ENCODE results near the gene SCPEP1.
"Not testable (repeated sequence)": the region's sequence is repeated elsewhere in the genome, so short reads cannot be mapped to it uniquely, and the experiment has no call there.

The SCPEP1 gene

GRCh38 chr17:56965681-56966080 is 12.2 kb upstream of the SCPEP1 start:
- not testable (repeated sequence) for DNase-seq

GRCh38 chr17:56966338-56966737 is 11.6 kb upstream of the SCPEP1 start:
- DNase-seq = peak; percentile 50

- DNase-seq = no peak
Observed at GRCh38 chr17:56970974-56971373, 7.0 kb upstream of the SCPEP1 start.

GRCh38 chr17:56972111-56972730 is 5.7 kb upstream of the SCPEP1 start:
- no peak for DNase-seq

GRCh38 chr17:56973520-56973919 is 4.4 kb upstream of the SCPEP1 start:
- no peak for DNase-seq

GRCh38 chr17:56974055-56974454 is 3.9 kb upstream of the SCPEP1 start:
- no peak for DNase-seq

- DNase-seq = no peak
Observed at GRCh38 chr17:56975656-56976055, 2.3 kb upstream of the SCPEP1 start.

GRCh38 chr17:56976941-56977608 is 856 bp upstream of the SCPEP1 start:
- no peak for DNase-seq

GRCh38 chr17:56978441-56979090 is 635 bp downstream of the SCPEP1 start:
- DNase-seq = no peak

- no peak for DNase-seq
Observed at GRCh38 chr17:56979091-56979480, 1.2 kb downstream of the SCPEP1 start.

- DNase-seq = not testable (repeated sequence)
Observed at GRCh38 chr17:56980526-56980925, 2.6 kb downstream of the SCPEP1 start.

- peak; percentile 89 for DNase-seq
Observed at GRCh38 chr17:56982312-56982711, 4.4 kb downstream of the SCPEP1 start.

- DNase-seq = no peak
Observed at GRCh38 chr17:56983366-56983765, 5.4 kb downstream of the SCPEP1 start.

GRCh38 chr17:56985371-56986162 is 7.6 kb downstream of the SCPEP1 start:
- DNase-seq = no peak

GRCh38 chr17:56987283-56987834 is 9.4 kb downstream of the SCPEP1 start:
- no peak for DNase-seq

- DNase-seq = no peak
Observed at GRCh38 chr17:56988901-56989572, 11.1 kb downstream of the SCPEP1 start.

- DNase-seq = no peak
Observed at GRCh38 chr17:56992364-56992763, 14.4 kb downstream of the SCPEP1 start.

- DNase-seq = no peak
Observed at GRCh38 chr17:56994009-56994792, 16.3 kb downstream of the SCPEP1 start.

GRCh38 chr17:56995766-56996165 is 17.8 kb downstream of the SCPEP1 start:
- no peak for DNase-seq

GRCh38 chr17:56997313-56997712 is 19.4 kb downstream of the SCPEP1 start:
- no peak for DNase-seq

- no peak for DNase-seq
Observed at GRCh38 chr17:57001541-57001940, 23.6 kb downstream of the SCPEP1 start.

- DNase-seq = no peak
Observed at GRCh38 chr17:57002904-57003303, 25.0 kb downstream of the SCPEP1 start.
